Motor neuron (in vitro differentiated cells): ENCODE data around the gene CCDC33. TPM values are rescaled to one million over a fixed set of nuclear protein-coding genes. Genes with fewer than 3 reads are reported as not detected.
A peak's percentile ranks its signal among the peaks of the same experiment; 100 is the strongest.

Experiments
- ATAC-seq, 8 experiments: fragments of 200-7000 bp; cut with Tn5 transposase; replicated peaks in 6 of 8; 2 replicates each; pipeline ENCODE4 v1.8.0; 2021; ENCODE audit warnings: mild to moderate bottlenecking in 8 of 8, moderate library complexity in 8 of 8
- H3K27ac ChIP-seq, 2 donors: fragments of 250-450 bp; sonication (Bioruptor Pico); 2 replicates each; pipeline ENCODE4 v1.9.0; 2021; ENCODE audit warnings: antibody characterized with exemption in 2 of 2, mild to moderate bottlenecking in 2 of 2, moderate library complexity in 1 of 2
- H3K4me1 ChIP-seq, 2 donors: fragments of 250-450 bp; sonication (Bioruptor Pico); replicated peaks in 1 of 2; 2 replicates each; pipeline ENCODE4 v1.6.1; 2021; ENCODE audit warnings: antibody characterized with exemption in 2 of 2, mild to moderate bottlenecking in 2 of 2, moderate library complexity in 1 of 2
- H3K4me3 ChIP-seq, 5 donors: fragments of 250-450 bp; sonication (Bioruptor Pico); 2 replicates each; pipeline ENCODE4 v1.9.0; 2021; ENCODE audit warnings: antibody characterized with exemption in 5 of 5, mild to moderate bottlenecking in 5 of 5, moderate library complexity in 4 of 5
- WGBS, 10 experiments: fragments of 450-650 bp; shearing (Covaris generic); methylation state at CpG; one replicate each; pipeline ENCODE4 v1.0.0; 2022; 5-methylcytosine and 5-hydroxymethylcytosine counted together
- in situ Hi-C, 9 experiments: fragments of 400-800 bp; cut with MboI; loops; one replicate each; pipeline ENCODE4 v1.15.0; 2021; ENCODE audit warnings: low sequenced_read_pairs in 9 of 9, low pct_unique_long_range_greater_than_20kb in 2 of 9; ENCODE audit not compliant: unreplicated experiment in 9 of 9
- total RNA-seq, 8 experiments: library from RNA; unstranded; fragments of 300-600 nt; gene quantifications; 2 replicates each; pipeline versions ENCODE4 v1.2.3 to v1.2.4, GENCODE V29; 2022

Gene CCDC33
- total RNA-seq, 8 experiments from 2014 or later, result 0.66 to 18.3 (median 6.2) TPM

GRCh38 chr15:74270155-74270554 is 34.0 kb downstream of the CCDC33 start:
- 0% methylated on average over 1 of the region's 6 CpGs; no CpG with 5 or more reads in 9 of the 10 experiments for WGBS, 10 experiments
- H3K4me3 ChIP-seq, result no peak overlapping the region
- H3K4me1 ChIP-seq, result peaks cover 43 to 57% of the 10 kb centered on the region in 2 donors
- no peak for ATAC-seq
- in situ Hi-C loops, result no loop called here
- no peak overlapping the region for H3K27ac ChIP-seq

- in situ Hi-C loops, result no loop called here
- no peak for ATAC-seq
- H3K4me1 ChIP-seq, result peaks cover 47 to 62% of the 10 kb centered on the region in 2 donors
- H3K4me3 ChIP-seq, result no peak overlapping the region
- 0 to 93% (median 70%) methylated on average over 1 to 5 of the region's 14 CpGs; no CpG with 5 or more reads in 1 of the 10 experiments for WGBS, 10 experiments
- no peak overlapping the region for H3K27ac ChIP-seq
Measured at GRCh38 chr15:74270854-74271520, 34.9 kb downstream of the CCDC33 start.

GRCh38 chr15:74272812-74273211 is 36.7 kb downstream of the CCDC33 start:
- H3K27ac ChIP-seq, result no peak overlapping the region
- in situ Hi-C loops, result no loop called here
- no peak for ATAC-seq
- 0 to 100% (median 80%) methylated on average over 1 to 7 of the region's 10 CpGs; no CpG with 5 or more reads in 1 of the 10 experiments for WGBS, 10 experiments
- no peak overlapping the region for H3K4me3 ChIP-seq
- H3K4me1 ChIP-seq, result peaks cover 54 to 63% of the 10 kb centered on the region in 2 donors

- Histone ChIP-seq H3K27ac (peak overlapping the region in 1 of 2 donors; percentile 48), H3K4me1 (peaks cover 50 to 63% of the 10 kb centered on the region in 2 donors), H3K4me3 (no peak overlapping the region)
- WGBS, 10 experiments, result 50% methylated on average over 1 of the region's 3 CpGs; no CpG with 5 or more reads in 9 of the 10 experiments
- in situ Hi-C loops, result no loop called here
- ATAC-seq, result no peak
Measured at GRCh38 chr15:74274470-74275038, 38.4 kb downstream of the CCDC33 start.

- in situ Hi-C loops, result no loop called here
- peak in 2 of 8 experiments; percentile 21 to 80 for ATAC-seq
- Histone ChIP-seq H3K27ac (peak overlapping the region; percentile 39 to 79), H3K4me1 (peaks cover 52 to 67% of the 10 kb centered on the region in 2 donors), H3K4me3 (no peak overlapping the region)
- 65 to 100% (median 100%) methylated on average over 1 to 3 of the region's 6 CpGs; no CpG with 5 or more reads in 5 of the 10 experiments for WGBS, 10 experiments
Measured at GRCh38 chr15:74275957-74276356, 39.8 kb downstream of the CCDC33 start.

- WGBS, 10 experiments, result 100% methylated on average over 2 of the region's 3 CpGs; no CpG with 5 or more reads in 9 of the 10 experiments
- Histone ChIP-seq H3K27ac (peak overlapping the region; percentile 39 to 79), H3K4me1 (peaks cover 46 to 63% of the 10 kb centered on the region in 2 donors), H3K4me3 (no peak overlapping the region)
- in situ Hi-C loops, result no loop called here
- ATAC-seq, result no peak
Measured at GRCh38 chr15:74276560-74276959, 40.4 kb downstream of the CCDC33 start.

GRCh38 chr15:74277242-74277810 is 41.2 kb downstream of the CCDC33 start:
- Histone ChIP-seq H3K27ac (peak overlapping the region; percentile 79 to 82), H3K4me3 (no peak overlapping the region), H3K4me1 (peaks cover 46 to 60% of the 10 kb centered on the region in 2 donors)
- ATAC-seq, result peak in 5 of 8 experiments; percentile 24 to 66 (median 65)
- 0 to 100% (median 45%) methylated on average over 1 to 3 of the region's 8 CpGs; no CpG with 5 or more reads in 6 of the 10 experiments for WGBS, 10 experiments
- in situ Hi-C loops, result no loop called here

GRCh38 chr15:74278207-74278606 is 42.1 kb downstream of the CCDC33 start:
- Histone ChIP-seq H3K27ac (peak overlapping the region; percentile 79 to 82), H3K4me1 (peaks cover 54 to 68% of the 10 kb centered on the region in 2 donors), H3K4me3 (no peak overlapping the region)
- WGBS, 10 experiments, result 33 to 64% (median 40%) methylated on average over 1 to 4 of the region's 8 CpGs; no CpG with 5 or more reads in 7 of the 10 experiments
- peak in 5 of 8 experiments; percentile 58 to 72 (median 62) for ATAC-seq
- in situ Hi-C loops, result no loop called here

GRCh38 chr15:74281147-74282133 is 45.3 kb downstream of the CCDC33 start:
- Histone ChIP-seq H3K27ac (no peak overlapping the region), H3K4me3 (no peak overlapping the region), H3K4me1 (peaks cover 46 to 72% of the 10 kb centered on the region in 2 donors)
- in situ Hi-C loops, result no loop called here
- ATAC-seq, result no peak
- WGBS, 10 experiments, result 0 to 100% (median 72%) methylated on average over 1 to 5 of the region's 8 CpGs; no CpG with 5 or more reads in 3 of the 10 experiments

GRCh38 chr15:74283368-74283767 is 47.2 kb downstream of the CCDC33 start:
- 0 to 29% (median 4%) methylated on average over 1 to 4 of the region's 7 CpGs; no CpG with 5 or more reads in 4 of the 10 experiments for WGBS, 10 experiments
- in situ Hi-C loops, result no loop called here
- Histone ChIP-seq H3K27ac (peak overlapping the region; percentile 44 to 53), H3K4me3 (no peak overlapping the region), H3K4me1 (peaks cover 27 to 53% of the 10 kb centered on the region in 2 donors)
- ATAC-seq, result peak; percentile 54 to 88 (median 71)

- in situ Hi-C loops, result loop anchor here in 1 of 9 experiments (10.0 kb wide), 1 partner anchor 155 kb away; the partner anchor contains the start of gene ISLR2
- Histone ChIP-seq H3K27ac (no peak overlapping the region), H3K4me1 (peaks cover 26 to 46% of the 10 kb centered on the region in 2 donors), H3K4me3 (no peak overlapping the region)
- no peak for ATAC-seq
Measured at GRCh38 chr15:74289671-74290070, 53.5 kb downstream of the CCDC33 start.

GRCh38 chr15:74290645-74291044 is 54.5 kb downstream of the CCDC33 start:
- H3K4me1 ChIP-seq, result peaks cover 26 to 44% of the 10 kb centered on the region in 2 donors
- no peak for ATAC-seq
- in situ Hi-C loops, result loop anchor here in 1 of 9 experiments (10.0 kb wide), 1 partner anchor 156 kb away; the partner anchor contains the start of gene ISLR2
- H3K4me3 ChIP-seq, result no peak overlapping the region
- peak overlapping the region; percentile 71 to 91 for H3K27ac ChIP-seq
